Right renal cortex interstitium (tissue), 3 donors: ENCODE measurements around the gene DNAAF1. TPM values are rescaled to one million over a fixed set of nuclear protein-coding genes. Genes with fewer than 3 reads are reported as not detected.
A peak's percentile ranks its signal among the peaks of the same experiment; 100 is the strongest.
"Not testable (repeated sequence)": the region's sequence is repeated elsewhere in the genome, so short reads cannot be mapped to it uniquely, and the experiment has no call there.

Experiments
- DNase-seq, 3 donors: peaks; one replicate each; pipeline ENCODE4 v3.0.0-alpha.2; 2013; ENCODE audit warnings: low read depth in 3 of 3, low spot score in 2 of 3
- polyA plus RNA-seq, 3 donors: library from polyadenylated mRNA; unstranded; fragments of 120-200 nt; gene quantifications; one replicate each; pipeline ENCODE4 v1.2.1, GENCODE V29; 2013; ENCODE audit not compliant: insufficient read length in 3 of 3

The DNAAF1 gene
- polyA plus RNA-seq, 3 donors: 2.6 to 3.1 (median 2.9) TPM

GRCh38 chr16:84205123-84205522 is 60.0 kb downstream of the DNAAF1 start:
- not testable (repeated sequence) for DNase-seq

DNA sequence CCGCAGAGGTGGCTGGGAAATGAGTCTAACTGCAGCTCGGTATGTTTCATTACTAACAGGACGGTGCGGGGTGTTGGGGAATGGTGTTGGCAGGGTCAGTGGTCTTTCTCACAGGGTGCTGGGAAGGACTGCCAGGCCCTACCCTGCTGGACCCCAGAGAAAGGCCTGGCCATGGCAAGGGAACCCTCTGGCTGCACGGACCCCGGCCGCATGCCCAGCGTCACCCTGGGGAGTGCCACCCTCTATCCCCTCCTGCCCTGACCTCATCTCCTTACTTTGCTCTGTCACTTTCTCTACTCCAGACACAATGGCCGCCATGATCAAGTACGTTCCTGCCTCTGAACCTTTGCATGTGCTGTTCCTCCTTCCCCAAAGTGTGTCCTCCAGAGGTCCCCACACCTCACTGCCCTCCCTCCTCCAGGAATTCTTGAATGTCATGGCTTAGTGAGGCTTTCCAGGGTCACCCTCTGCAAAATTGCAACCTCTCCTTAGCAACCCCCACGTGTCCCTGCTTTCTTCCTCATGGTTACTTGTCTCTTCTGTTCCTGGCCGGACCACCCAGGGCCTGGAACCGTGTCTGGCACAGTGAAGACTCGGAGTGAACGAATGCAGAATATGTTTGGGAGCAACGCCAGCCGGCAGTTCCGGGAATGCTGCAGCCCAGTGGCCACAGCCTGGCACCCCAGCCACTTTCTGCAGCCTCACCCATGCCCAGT is 61.0 kb downstream of the DNAAF1 start:
- no peak for DNase-seq

GRCh38 chr16:84207251-84207650 is 62.1 kb downstream of the DNAAF1 start:
- DNase-seq: peak in 1 of 3 donors; percentile 32

DNA sequence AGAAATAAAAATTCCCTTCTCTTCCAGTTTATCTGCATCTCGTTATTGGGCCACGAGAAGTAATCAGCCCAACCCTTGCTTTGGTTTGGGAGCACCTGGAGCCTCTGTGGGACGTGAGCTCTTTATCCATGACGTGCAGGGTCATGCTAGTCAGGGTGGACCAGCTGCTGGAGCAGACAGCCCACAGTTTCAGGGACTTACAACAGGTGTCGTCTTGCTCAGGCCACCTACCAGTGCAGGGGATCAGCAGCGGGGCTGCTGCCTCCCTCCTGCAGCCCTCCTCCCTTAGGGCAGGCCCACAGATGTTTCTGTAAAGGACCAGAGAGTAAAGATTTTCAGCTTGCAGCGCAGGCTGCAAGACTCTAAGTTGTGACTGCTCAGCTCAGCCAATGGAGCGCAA is 62.8 kb downstream of the DNAAF1 start:
- DNase-seq: no peak

DNA sequence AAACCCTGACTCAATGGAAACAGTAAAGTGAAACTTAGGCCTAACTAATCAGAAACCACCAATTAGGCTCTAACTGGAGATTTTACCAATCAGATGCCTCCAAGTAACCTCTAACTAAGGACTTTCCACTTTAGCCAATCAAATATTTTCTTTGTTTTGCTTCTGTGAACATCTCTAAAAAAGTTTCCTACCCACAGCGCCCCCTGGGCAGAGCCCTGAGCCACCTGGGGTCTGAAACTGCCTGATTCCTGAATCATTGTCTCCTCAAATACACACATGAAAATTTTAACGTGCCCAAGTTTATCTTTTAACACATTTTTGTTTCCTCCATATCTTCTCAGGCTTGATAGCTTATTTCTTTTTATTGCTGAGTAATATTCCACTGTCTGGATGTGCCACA is 64.9 kb downstream of the DNAAF1 start:
- DNase-seq: no peak

GRCh38 chr16:84212154-84212553 is 67.0 kb downstream of the DNAAF1 start:
- no peak for DNase-seq

DNA sequence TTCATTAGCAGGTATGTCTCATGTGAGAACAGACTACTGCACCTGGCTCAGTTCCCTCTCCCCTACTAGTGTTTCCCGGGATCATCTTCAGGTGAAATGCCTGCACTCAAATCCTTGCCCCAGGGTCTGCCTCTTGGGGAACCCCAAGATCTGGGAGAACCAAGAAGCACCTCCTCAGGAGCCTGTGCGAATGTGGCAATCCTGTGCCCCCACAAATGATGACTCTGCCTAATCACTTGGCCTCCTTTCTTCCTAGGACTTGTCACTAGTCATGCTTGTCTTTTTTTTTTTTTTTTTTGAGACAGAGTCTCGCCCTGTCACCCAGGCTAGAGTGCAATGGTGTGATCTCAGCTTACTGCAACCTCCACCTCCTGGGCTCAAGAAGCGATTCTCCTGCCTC is 67.5 kb downstream of the DNAAF1 start:
- no peak for DNase-seq

DNA sequence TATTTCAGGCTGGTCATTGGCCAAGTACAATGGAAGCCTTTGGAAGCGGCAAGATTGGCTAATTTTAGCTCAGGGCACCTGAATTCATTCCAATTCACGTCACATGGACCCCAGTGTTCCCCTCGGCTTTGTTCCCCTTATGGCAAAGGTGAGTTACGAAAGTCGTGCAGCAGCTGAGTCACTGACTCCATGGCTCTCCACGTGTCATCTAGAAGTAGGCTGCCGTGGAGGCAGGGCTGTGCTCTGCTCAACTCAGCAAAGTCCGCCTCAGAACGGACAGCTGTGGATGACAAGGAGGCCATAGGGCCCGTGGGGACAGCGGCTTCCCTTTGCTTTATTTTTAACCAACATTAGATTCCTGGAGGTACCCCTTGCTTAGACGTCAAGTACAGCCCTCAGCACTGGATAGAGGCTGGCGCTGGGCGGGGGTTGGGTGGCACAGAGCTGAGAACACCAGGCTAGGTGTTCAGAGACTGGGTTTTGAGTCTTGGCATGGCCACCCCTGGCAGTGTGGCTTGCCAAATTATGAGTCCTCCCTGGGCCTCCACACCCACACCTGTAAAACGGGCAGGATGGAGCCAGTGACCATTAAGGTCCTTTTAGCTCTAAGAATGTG is 69.5 kb downstream of the DNAAF1 start:
- no peak for DNase-seq

DNA sequence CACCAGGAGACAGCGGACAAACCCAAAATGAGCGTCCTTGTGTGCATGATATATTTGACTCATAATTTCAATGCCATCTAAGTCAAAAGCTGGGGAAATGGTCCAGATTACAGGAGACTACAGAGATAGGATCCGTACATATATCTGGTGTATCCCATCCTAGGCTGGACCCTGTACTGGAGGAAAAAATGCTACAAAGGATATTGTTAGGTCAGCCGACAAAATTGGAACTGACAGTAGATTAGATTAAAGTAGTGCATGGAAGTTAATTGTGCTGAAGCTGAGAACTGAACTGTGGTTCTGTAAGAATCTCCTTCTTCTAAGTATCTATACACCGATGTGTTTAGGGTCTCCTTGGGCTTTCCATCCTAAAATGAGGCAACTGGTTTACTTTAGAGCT is 70.4 kb downstream of the DNAAF1 start:
- DNase-seq: no peak

GRCh38 chr16:84216144-84216543 is 71.0 kb downstream of the DNAAF1 start:
- DNase-seq: not testable (repeated sequence)

GRCh38 chr16:84218176-84218823 is 73.2 kb downstream of the DNAAF1 start:
- DNase-seq: no peak

- no peak for DNase-seq
Measured at GRCh38 chr16:84218956-84219355, 73.8 kb downstream of the DNAAF1 start.

GRCh38 chr16:84220851-84221250 is 75.7 kb downstream of the DNAAF1 start:
- DNase-seq: no peak

- DNase-seq: no peak
Measured at GRCh38 chr16:84223456-84223855, 78.3 kb downstream of the DNAAF1 start.

DNA sequence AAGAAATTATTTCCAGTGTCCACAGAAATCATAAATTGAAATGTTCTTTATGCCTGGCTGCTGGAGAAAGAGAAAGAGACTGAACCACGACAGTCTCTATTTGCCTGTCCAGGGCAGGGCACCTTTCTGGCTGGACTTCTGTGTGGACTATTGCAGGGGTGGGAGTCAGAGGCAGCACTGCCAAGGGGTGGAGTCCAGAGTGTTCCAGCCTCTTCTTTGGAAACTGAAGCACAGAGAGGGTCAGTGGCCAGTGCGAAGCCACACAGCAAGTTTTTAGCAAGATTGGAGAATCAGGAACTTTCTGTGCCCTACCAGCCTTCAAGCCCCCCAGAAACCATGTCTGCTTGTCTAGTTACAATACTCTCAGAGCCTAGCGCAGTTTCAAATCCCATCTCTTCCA is 79.4 kb downstream of the DNAAF1 start:
- no peak for DNase-seq

- DNase-seq: no peak
Measured at GRCh38 chr16:84225126-84225525, 80.0 kb downstream of the DNAAF1 start.

DNA sequence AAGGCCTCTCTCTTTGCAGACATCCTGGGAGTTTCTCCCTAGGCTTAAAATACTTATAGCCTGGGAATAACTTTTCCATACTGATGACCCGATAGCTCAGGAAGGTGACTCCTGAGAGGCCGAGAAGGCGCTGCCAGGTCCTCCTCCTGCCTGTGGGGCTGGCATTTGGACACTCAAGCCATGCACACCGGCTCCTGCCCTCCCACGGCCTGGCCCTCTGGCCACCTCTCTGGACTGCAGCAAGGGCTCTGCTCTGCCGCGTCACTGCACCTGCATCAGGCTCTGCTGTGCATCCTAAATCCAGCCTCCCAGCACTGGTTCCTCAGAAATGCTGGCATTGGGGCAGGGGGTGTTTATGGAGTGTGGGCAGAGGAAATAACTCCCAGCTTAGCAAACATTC is 80.5 kb downstream of the DNAAF1 start:
- no peak for DNase-seq

- no peak for DNase-seq
Measured at GRCh38 chr16:84226026-84226425, 80.9 kb downstream of the DNAAF1 start.
